Activated naive CD4-positive, alpha-beta T cell treated with anti-CD3 and anti-CD28 coated beads, Interleukin-2, amount 50 U/mL, for 72 hours (primary cell): ENCODE data around the gene RAB17. TPM values are rescaled to one million over a fixed set of nuclear protein-coding genes. Genes with fewer than 3 reads are reported as not detected.

Experiments used
- ATAC-seq, 2 donors: fragments of 150-1000 bp; cut with Tn5 transposase; 2 replicates each; pipeline ENCODE4 v1.10.0; 2021; ENCODE audit warnings: mild to moderate bottlenecking in 2 of 2, moderate library complexity in 2 of 2
- DNase-seq, 2 donors: peaks; one replicate each; pipeline ENCODE4 v3.0.0; 2021 to 2022; ENCODE audit warnings: low spot score in 2 of 2
- H3K27ac Mint-ChIP-seq, 2 donors: one replicate each; pipeline ENCODE4 v1.8.0; 2022; ENCODE audit warnings: mild to moderate bottlenecking in 2 of 2, mixed read lengths in 2 of 2
- H3K36me3 Mint-ChIP-seq, 2 donors: one replicate each; pipeline ENCODE4 v1.8.0; 2022; ENCODE audit warnings: mixed read lengths in 2 of 2
- H3K9me3 Mint-ChIP-seq, 2 donors: one replicate each; pipeline ENCODE4 v1.8.0; 2022; ENCODE audit warnings: mixed read lengths in 2 of 2
- total RNA-seq, 2 donors: library from RNA; stranded (reverse); gene quantifications; one replicate each; pipeline ENCODE4 v1.2.3, GENCODE V29; 2022

The RAB17 gene
- total RNA-seq, 2 donors from 2014 or later, result 0.88 TPM; not detected in 1

GRCh38 chr2:237627441-237628246, 37.1 kb upstream of the RAB17 start, which contains the start of gene LRRFIP1:
TSS of gene LRRFIP1 (plus strand) at chr2:237627587. CDS start at chr2:237627645, 58 bp downstream.
- Mint-ChIP-seq H3K36me3 (no peaks in the 10 kb centered on the region), H3K9me3 (no peaks in the 10 kb centered on the region), H3K27ac (no peak within 1 kb of the TSS)
- peak in 1 of 2 donors; percentile 33 for DNase-seq
- ATAC-seq, result peak; percentile 59 to 72

GRCh38 chr2:237626813-237627440, 36.4 kb upstream of the RAB17 start:
- H3K36me3 Mint-ChIP-seq, result no peaks in the 10 kb centered on the region
- no peak for DNase-seq
- H3K9me3 Mint-ChIP-seq, result no peaks in the 10 kb centered on the region
- ATAC-seq, result peak; percentile 11 to 23
- no peak overlapping the region for H3K27ac Mint-ChIP-seq

- Mint-ChIP-seq H3K36me3 (no peaks in the 10 kb centered on the region), H3K27ac (no peak overlapping the region), H3K9me3 (no peaks in the 10 kb centered on the region)
- DNase-seq (no peak), ATAC-seq (no peak)
Observed at GRCh38 chr2:237625777-237626176, 35.2 kb upstream of the RAB17 start.

GRCh38 chr2:237625216-237625705, 34.7 kb upstream of the RAB17 start:
- no peaks in the 10 kb centered on the region for H3K36me3 Mint-ChIP-seq
- DNase-seq (no peak), ATAC-seq (no peak)
- H3K27ac Mint-ChIP-seq, result no peak overlapping the region
- H3K9me3 Mint-ChIP-seq, result no peaks in the 10 kb centered on the region

GRCh38 chr2:237624565-237624964, 34.0 kb upstream of the RAB17 start:
- no peaks in the 10 kb centered on the region for H3K36me3 Mint-ChIP-seq
- H3K9me3 Mint-ChIP-seq, result no peaks in the 10 kb centered on the region
- DNase-seq (no peak), ATAC-seq (no peak)
- no peak overlapping the region for H3K27ac Mint-ChIP-seq

- H3K27ac Mint-ChIP-seq, result no peak overlapping the region
- no peak for ATAC-seq
- H3K9me3 Mint-ChIP-seq, result no peaks in the 10 kb centered on the region
- no peak for DNase-seq
- H3K36me3 Mint-ChIP-seq, result no peaks in the 10 kb centered on the region
Observed at GRCh38 chr2:237623428-237624403, 33.2 kb upstream of the RAB17 start.

- H3K27ac Mint-ChIP-seq, result no peak overlapping the region
- ATAC-seq, result no peak
- H3K9me3 Mint-ChIP-seq, result no peaks in the 10 kb centered on the region
- H3K36me3 Mint-ChIP-seq, result no peaks in the 10 kb centered on the region
- DNase-seq, result no peak
Observed at GRCh38 chr2:237618449-237618848, 27.9 kb upstream of the RAB17 start.

- no peaks in the 10 kb centered on the region for H3K9me3 Mint-ChIP-seq
- H3K27ac Mint-ChIP-seq, result no peak overlapping the region
- ATAC-seq, result peak in 1 of 2 donors; percentile 28
- no peaks in the 10 kb centered on the region for H3K36me3 Mint-ChIP-seq
- no peak for DNase-seq
Observed at GRCh38 chr2:237617587-237617982, 27.1 kb upstream of the RAB17 start.

GRCh38 chr2:237616734-237617586, 26.4 kb upstream of the RAB17 start:
- DNase-seq (no peak), ATAC-seq (peak; percentile 35 to 36)
- Mint-ChIP-seq H3K36me3 (no peaks in the 10 kb centered on the region), H3K9me3 (no peaks in the 10 kb centered on the region), H3K27ac (no peak overlapping the region)

- ATAC-seq, result no peak
- Mint-ChIP-seq H3K9me3 (no peaks in the 10 kb centered on the region), H3K36me3 (no peaks in the 10 kb centered on the region)
Observed at GRCh38 chr2:237616373-237616733, 25.8 kb upstream of the RAB17 start.

GRCh38 chr2:237615631-237616249, 25.2 kb upstream of the RAB17 start:
- ATAC-seq (no peak), DNase-seq (no peak)
- Mint-ChIP-seq H3K27ac (no peak overlapping the region), H3K9me3 (no peaks in the 10 kb centered on the region), H3K36me3 (no peaks in the 10 kb centered on the region)

More at GRCh38 chr2:237616373-237616733, 25.8 kb upstream of the RAB17 start:
- no peak overlapping the region for H3K27ac Mint-ChIP-seq
- no peak for DNase-seq

- H3K9me3 Mint-ChIP-seq, result no peaks in the 10 kb centered on the region
- H3K27ac Mint-ChIP-seq, result no peak overlapping the region
- DNase-seq, result no peak
- no peaks in the 10 kb centered on the region for H3K36me3 Mint-ChIP-seq
- no peak for ATAC-seq
Observed at GRCh38 chr2:237614151-237614720, 23.7 kb upstream of the RAB17 start.

- no peak for ATAC-seq
- Mint-ChIP-seq H3K27ac (no peak overlapping the region), H3K36me3 (no peaks in the 10 kb centered on the region), H3K9me3 (no peaks in the 10 kb centered on the region)
- no peak for DNase-seq
Observed at GRCh38 chr2:237613679-237614078, 23.1 kb upstream of the RAB17 start.

GRCh38 chr2:237612527-237613357, 22.2 kb upstream of the RAB17 start:
- ATAC-seq (no peak), DNase-seq (no peak)
- peak overlapping the region in 1 of 2 donors; percentile 63 for H3K27ac Mint-ChIP-seq
- H3K36me3 Mint-ChIP-seq, result no peaks in the 10 kb centered on the region
- no peaks in the 10 kb centered on the region for H3K9me3 Mint-ChIP-seq
